ENCODE data around the gene NOSIP. TPM values are rescaled to one million over a fixed set of nuclear protein-coding genes. Genes with fewer than 3 reads are reported as not detected.

Gene NOSIP
- total RNA-seq, 1 experiment from 2014 or later = 66.1 TPM

- TF ChIP-seq TCF7L2 (IDR thresholded peaks at IDR 0.05; ENCODE audit: low read depth, low read length) (no peak), POLR2AphosphoS5 (IDR thresholded peaks at IDR 0.05; ENCODE audit: low read depth, low read length) (no peak), REST (IDR thresholded peaks at IDR 0.05; ENCODE audit: insufficient read depth in 1 of 2, low read depth in 2 of 2, low read length in 1 of 2) (no peak), CTCF (IDR thresholded peaks at IDR 0.05) (no peak), SIN3A (IDR thresholded peaks at IDR 0.05; ENCODE audit: borderline replicate concordance, insufficient read depth, low read depth, low read length) (no peak)
Observed at GRCh38 chr19:49536921-49537462, 43.4 kb downstream of the NOSIP start.

GRCh38 chr19:49534632-49535385 lies 45.5 kb downstream of the NOSIP start:
- no TSS peak for BruUV-seq (replicated peaks)
- intact Hi-C loops (cut with micrococcal nuclease; ENCODE audit: unreplicated experiment) (no loop called here), in situ Hi-C loops (cut with HindIII; ENCODE audit: low pct_unique_long_range_greater_than_20kb, low sequenced_read_pairs) (no loop called here)
- ATAC-seq (no peak), DNase-seq (ENCODE audit: low read depth, low spot score) (no peak)
- no peaks in the 10 kb centered on the region for H3K9me3 ChIP-seq (ENCODE audit: control insufficient read depth, insufficient read depth, low read depth, low read length)
- no peaks in the 10 kb centered on the region for H3K4me1 ChIP-seq (ENCODE audit: control insufficient read depth, insufficient read depth, low read length)
- peak overlapping the region; percentile 52 to 60 for H3K4me3 ChIP-seq (ENCODE audit: low read depth in 2 of 2, low read length in 2 of 2)
- H3K27me3 ChIP-seq (ENCODE audit: control insufficient read depth, insufficient read depth, low read length) = no peaks in the 10 kb centered on the region
- no peak overlapping the region for H3K27ac ChIP-seq (ENCODE audit: low read length)
- ChIA-PET POLR2A (interaction anchor here (0.7 kb wide), 1 partner anchor 8 kb away, joined by 3 read pairs; no protein-coding TSS in a partner anchor), CTCF (interaction anchor here (0.5 to 0.6 kb wide), 2 partner anchors 28 to 35 kb away, joined by 4 read pairs; no protein-coding TSS in a partner anchor)
- no peaks in the 10 kb centered on the region for H3K36me3 ChIP-seq (ENCODE audit: control insufficient read depth, insufficient read depth, low read length)
- no peak for TF ChIP-seq POLR2AphosphoS5 (IDR thresholded peaks at IDR 0.05; ENCODE audit: low read depth, low read length)
- TF ChIP-seq REST (IDR thresholded peaks at IDR 0.05; ENCODE audit: insufficient read depth in 1 of 2, low read depth in 2 of 2, low read length in 1 of 2) = no peak
- TF ChIP-seq TCF7L2 (IDR thresholded peaks at IDR 0.05; ENCODE audit: low read depth, low read length) = no peak
- TF ChIP-seq CTCF (IDR thresholded peaks at IDR 0.05) = no peak
- TF ChIP-seq SIN3A (IDR thresholded peaks at IDR 0.05; ENCODE audit: borderline replicate concordance, insufficient read depth, low read depth, low read length) = no peak

More at GRCh38 chr19:49536921-49537462, 43.4 kb downstream of the NOSIP start:
- intact Hi-C loops (cut with micrococcal nuclease; ENCODE audit: unreplicated experiment) = no loop called here
- in situ Hi-C loops (cut with HindIII; ENCODE audit: low pct_unique_long_range_greater_than_20kb, low sequenced_read_pairs) = no loop called here
- DNase-seq (ENCODE audit: low read depth, low spot score) = no peak
- CTCF ChIA-PET = no interaction called here
- Histone ChIP-seq H3K27me3 (ENCODE audit: control insufficient read depth, insufficient read depth, low read length) (no peaks in the 10 kb centered on the region), H3K4me3 (ENCODE audit: low read depth in 2 of 2, low read length in 2 of 2) (no peak overlapping the region), H3K9me3 (ENCODE audit: control insufficient read depth, insufficient read depth, low read depth, low read length) (no peaks in the 10 kb centered on the region), H3K27ac (ENCODE audit: low read length) (no peak overlapping the region), H3K36me3 (ENCODE audit: control insufficient read depth, insufficient read depth, low read length) (no peaks in the 10 kb centered on the region), H3K4me1 (ENCODE audit: control insufficient read depth, insufficient read depth, low read length) (no peaks in the 10 kb centered on the region)
- no TSS peak for BruUV-seq (replicated peaks)
- POLR2A ChIA-PET = no interaction called here
- ATAC-seq = no peak
